NCI-H460 (cell line): ENCODE measurements around the gene CLBA1. TPM values are rescaled to one million over a fixed set of nuclear protein-coding genes. Genes with fewer than 3 reads are reported as not detected.
"Not testable (repeated sequence)": the region's sequence is repeated elsewhere in the genome, so short reads cannot be mapped to it uniquely, and the experiment has no call there.

Source experiments
- DNase-seq: peaks from one replicate; pipeline ENCODE4 v3.0.0-alpha.2; 2016; ENCODE audit warnings: low read depth; ENCODE audit errors: extremely low read depth
- polyA plus RNA-seq: library from polyadenylated mRNA; depleted of rRNA; stranded (reverse); fragments of >200 nt; gene quantifications from 2 replicates; pipeline ENCODE4 v1.2.3, GENCODE V29; 2014; cell fraction: nucleus; rRNA removed
- total RNA-seq: library from RNA; depleted of rRNA; stranded (reverse); fragments of >200 nt; shearing (Covaris generic); gene quantifications from 2 replicates; pipeline ENCODE4 v1.2.3, GENCODE V29; 2014; rRNA removed

Gene CLBA1
- total RNA-seq, result 9.1 and 11.8 TPM in 2 replicates
- polyA plus RNA-seq, result 19.8 and 21.9 TPM in 2 replicates

DNA sequence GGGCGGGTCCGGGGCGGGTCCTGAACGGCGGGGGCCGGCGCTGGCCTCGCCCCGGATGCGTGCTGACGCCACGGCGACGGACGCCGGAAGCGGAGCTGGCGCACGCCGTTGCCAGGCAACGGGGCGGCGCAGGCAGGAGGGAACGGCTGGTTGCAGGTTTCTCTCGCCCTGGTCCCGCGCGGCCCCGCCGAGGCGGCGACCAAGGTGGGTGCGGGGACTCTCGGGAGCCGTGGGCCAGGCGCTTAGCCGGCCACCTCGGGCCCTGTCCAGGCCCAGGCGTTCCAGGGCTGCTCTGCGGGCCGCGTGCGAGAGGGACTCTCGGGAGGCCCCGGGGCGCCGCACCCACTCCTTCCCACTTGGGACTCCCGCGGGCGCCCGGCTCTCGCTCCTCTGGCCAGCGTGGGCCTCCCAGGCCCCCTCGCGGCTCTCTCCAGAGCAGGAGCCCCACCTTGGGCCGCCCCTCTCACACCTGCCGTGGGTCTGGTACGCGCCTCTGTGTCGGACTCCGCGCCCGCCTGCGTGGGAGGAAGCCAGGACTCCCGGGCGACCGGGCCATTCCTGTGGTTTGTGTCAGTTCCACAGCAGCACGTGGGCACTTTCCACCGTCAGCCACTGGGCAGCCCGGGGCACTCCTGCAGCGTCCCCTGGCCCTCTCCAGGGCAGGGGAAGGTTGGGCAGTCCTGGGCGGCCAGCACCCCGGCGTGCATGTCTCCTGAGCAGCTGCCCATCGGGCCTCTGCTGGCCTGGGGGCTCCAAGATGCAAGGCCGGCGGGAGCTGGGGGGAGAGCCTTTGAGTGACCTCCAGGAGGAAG is at the start of gene CLBA1:
Gene CLBA1 (plus strand): TSS at position 114 of the 812 bp plus-strand sequence. CDS start 644 bp downstream, at position 758.
- DNase-seq, result peak; percentile 89

GRCh38 chr14:104935955-104936354 is 49.6 kb upstream of the CLBA1 start:
- no peak for DNase-seq

GRCh38 chr14:104936361-104937155 is 49.0 kb upstream of the CLBA1 start:
- no peak for DNase-seq

GRCh38 chr14:104937161-104937560 is 48.4 kb upstream of the CLBA1 start:
- no peak for DNase-seq

DNA sequence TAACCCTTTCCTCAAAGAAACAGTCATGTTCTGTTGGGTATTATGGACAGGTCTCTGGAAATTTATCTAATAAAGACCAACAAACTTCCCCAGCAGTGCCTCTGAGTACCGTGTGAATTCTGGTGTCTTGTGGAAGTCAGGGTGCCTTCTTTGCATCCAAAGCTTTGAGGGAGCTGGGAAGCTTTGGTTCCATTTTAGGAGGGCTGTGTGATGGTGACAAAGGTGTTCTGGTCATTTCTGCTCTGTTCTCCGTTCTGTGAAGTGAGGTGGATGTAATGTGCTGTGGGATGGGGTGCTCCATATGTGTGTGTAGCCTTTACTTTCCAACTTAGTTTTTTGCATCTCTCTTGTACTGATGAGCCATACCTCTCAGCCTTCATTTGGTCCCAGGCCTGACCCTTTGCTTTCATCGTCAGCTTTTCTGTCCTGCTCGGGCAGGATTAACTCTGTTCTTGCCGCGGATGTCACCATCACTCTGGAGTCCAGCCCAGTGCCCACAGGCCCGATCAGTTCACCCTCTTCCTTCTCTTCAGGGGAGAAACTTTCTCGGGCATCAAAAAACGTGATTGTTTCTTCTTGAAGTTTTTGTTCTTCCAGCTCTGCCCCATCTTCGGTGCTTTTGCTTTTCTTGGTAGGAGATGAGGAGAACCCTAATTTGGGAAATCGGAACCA is 47.8 kb upstream of the CLBA1 start:
- DNase-seq, result no peak

DNA sequence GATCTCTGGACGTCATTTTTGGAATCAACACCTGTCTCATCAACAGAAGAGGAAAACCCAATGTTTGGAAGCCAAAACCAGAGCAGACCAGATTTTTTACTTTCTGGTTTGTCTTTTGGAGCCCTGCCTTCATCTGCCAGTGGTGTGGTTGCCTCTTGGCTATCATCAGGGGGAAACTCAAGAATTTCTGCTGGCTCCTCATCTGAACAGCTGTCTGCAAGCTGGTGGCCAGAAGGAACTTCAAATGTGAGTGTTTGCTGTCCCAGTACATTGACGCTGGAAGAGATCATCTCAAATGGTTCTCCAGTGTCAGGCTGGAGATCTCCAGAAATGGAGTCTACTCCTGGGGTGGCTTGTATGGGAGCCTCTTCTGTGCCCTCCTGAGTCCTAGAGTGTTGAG is 47.2 kb upstream of the CLBA1 start:
- DNase-seq, result no peak

DNA sequence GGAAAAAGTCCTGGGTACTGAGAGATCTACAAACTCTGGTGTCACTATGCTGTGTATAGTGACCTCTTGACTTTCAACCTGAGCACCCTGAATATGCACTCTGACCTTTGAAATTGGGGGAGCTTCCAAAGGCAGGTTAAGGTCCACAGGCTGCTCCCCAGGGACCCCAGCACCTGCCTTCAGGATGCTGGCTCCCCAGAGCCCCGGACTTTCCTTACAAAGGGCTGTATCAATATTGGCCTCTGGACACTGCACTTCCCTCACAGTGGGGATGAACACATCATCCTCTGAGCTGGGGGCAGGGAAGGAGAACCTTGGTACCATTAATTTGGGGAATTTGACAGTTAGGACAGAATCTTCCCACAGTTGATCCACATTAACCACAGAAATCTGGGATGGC is 46.6 kb upstream of the CLBA1 start:
- DNase-seq, result no peak

GRCh38 chr14:104939666-104940410 is 45.8 kb upstream of the CLBA1 start:
- no peak for DNase-seq

- DNase-seq, result no peak
Observed at GRCh38 chr14:104940526-104941150, 45.0 kb upstream of the CLBA1 start.

DNA sequence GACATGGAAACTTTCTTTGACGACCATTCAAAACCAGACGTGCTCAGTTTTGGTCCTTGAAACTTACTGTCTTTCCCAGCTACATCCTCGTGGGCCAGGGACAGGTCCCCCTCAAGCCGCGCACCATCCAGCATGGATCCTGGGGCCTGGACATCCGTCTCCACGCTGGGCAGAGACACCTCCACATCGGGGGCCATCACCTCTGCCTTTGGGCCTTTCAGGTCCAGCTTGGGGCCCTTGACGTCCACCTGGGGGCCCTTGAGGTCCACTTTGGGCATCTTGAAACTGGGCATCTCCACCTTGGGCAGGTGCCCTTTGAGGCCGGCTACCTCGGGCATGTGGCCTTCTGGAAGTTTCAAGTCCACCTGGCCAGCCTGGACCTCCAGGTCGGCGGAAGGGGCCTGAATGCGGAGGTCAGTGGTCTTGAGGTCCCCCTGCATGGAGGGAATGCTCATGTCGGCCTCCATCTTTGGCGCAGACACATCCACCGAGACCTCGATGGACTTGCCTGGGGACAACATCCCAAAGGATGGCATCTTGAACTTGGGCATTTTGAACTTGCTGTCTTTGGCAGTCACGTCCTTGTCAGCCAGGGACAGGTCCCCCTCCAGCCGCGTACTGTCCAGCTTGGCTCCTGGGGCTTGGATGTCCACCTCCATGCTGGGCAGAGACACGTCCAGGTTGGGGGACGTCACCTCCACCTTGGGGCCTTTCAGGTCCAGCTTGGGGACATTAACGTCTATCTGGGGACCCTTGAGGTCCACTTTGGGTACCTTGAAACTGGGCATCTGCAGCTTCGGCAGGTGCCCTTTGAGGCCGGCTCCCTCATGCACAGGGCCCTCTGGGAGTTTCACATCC is 43.9 kb upstream of the CLBA1 start:
- no peak for DNase-seq

DNA sequence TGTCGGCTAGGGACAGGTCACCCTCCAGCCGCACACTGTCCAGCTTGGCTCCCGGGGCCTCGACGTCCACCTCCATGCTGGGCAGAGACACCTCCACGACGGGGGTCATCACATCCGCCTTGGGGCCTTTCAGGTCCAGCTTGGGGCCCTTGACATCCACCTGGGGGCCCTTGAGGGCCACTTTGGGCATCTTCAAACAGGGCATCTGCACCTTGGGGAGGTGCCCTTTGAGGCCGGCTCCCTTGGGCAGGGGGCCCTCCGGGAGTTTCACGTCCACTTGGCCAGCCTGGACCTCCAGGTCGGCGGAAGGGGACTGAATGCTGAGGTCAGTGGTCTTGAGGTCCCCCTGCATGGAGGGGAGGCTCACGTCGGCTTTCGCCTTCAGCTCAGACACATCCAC is 43.0 kb upstream of the CLBA1 start:
- no peak for DNase-seq

DNA sequence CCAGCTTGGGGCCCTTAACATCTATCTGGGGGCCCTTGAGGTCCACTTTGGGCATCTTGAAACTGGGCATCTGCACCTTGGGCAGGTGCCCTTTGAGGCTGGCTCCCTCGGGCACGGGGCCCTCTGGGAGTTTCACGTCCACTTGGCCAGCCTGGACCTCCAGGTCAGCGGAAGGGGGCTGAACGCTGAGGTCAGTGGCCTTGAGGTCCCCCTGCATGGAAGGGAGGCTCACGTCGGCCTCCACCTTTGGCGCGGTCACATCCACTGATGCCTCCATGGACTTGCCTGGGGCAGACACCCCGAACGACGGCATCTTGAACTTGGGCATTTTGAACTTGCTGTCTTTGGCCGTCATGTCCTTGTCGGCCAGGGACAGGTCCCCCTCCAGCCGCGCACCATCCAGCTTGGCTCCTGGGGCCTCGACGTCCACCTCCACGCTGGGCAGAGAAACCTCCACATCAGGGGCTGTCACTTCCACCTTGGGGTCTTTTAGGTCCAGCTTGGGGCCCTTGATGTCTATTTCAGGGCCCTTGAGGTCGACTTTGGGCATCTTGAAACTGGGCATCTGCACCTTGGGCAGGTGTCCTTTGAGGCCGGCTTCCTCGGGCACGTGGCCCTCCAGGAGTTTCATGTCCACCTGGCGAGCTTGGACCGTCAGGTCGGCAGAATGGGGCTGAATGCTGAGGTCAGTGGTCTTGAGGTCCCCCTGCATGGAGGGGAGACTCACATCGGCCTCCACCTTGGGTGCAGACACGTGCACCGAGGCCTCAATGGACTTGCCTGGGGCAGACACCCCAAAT is 42.2 kb upstream of the CLBA1 start:
- DNase-seq, result not testable (repeated sequence)

DNA sequence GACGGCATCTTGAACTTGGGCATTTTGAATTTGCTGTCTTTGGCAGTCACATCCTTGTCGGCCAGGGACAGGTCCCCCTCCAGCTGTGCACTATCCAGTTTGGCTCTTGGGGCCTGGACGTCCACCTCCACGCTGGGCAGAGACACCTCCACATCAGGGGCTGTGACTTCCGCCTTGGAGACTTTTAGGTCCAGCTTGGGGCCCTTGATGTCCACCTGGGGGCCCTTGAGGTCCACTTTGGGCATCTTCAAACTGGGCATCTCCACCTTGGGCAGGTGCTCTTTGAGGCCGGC is 41.6 kb upstream of the CLBA1 start:
- DNase-seq, result not testable (repeated sequence)

DNA sequence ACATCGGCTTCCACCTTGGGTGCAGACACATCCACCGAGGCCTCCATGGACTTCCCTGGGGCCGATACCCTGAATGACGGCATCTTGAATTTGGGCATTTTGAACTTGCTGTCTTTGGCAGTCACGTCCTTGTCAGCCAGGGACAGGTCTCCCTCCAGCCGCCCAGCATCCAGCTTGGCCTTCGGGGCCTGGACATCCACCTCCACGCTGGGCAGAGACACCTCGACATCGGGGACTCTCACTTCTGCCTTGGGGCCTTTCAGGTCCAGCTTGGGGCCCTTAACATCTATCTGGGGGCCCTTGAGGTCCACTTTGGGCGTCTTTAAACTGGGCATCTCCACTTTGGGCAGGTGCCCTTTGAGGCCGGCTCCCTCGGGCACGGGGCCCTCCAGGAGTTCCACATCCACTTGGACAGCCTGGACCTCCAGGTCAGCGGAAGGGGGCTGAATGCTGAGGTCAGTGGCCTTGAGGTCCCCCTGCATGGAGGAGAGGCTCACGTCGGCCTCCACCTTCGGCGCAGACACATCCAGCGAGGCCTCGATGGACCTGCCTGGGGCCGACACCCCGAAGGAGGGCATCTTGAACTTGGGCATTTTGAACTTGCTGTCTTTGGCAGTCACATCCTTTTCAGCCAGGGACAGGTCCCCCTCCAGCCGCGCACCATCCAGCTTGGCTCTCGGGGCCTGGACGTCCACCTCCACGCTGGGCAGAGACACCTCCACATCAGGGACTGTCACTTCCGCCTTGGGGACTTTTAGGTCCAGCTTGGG is 41.0 kb upstream of the CLBA1 start:
- DNase-seq, result not testable (repeated sequence)

DNA sequence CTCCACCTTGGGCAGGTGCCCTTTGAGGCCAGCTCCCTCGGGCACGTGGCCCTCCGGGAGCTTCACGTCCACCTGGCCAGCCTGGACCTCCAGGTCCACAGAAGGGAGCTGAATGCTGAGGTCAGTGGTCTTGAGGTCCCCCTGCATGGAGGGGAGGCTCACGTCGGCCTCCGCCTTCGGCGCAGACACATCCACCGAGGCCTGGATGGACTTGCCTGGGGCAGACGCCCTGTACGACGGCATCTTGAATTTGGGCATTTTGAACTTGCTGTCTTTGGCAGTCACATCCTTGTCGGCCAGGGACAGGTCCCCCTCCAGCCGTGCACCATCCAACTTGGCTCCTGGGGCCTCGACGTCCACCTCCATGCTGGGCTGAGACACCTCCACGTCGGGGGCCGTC is 40.3 kb upstream of the CLBA1 start:
- DNase-seq, result not testable (repeated sequence)

DNA sequence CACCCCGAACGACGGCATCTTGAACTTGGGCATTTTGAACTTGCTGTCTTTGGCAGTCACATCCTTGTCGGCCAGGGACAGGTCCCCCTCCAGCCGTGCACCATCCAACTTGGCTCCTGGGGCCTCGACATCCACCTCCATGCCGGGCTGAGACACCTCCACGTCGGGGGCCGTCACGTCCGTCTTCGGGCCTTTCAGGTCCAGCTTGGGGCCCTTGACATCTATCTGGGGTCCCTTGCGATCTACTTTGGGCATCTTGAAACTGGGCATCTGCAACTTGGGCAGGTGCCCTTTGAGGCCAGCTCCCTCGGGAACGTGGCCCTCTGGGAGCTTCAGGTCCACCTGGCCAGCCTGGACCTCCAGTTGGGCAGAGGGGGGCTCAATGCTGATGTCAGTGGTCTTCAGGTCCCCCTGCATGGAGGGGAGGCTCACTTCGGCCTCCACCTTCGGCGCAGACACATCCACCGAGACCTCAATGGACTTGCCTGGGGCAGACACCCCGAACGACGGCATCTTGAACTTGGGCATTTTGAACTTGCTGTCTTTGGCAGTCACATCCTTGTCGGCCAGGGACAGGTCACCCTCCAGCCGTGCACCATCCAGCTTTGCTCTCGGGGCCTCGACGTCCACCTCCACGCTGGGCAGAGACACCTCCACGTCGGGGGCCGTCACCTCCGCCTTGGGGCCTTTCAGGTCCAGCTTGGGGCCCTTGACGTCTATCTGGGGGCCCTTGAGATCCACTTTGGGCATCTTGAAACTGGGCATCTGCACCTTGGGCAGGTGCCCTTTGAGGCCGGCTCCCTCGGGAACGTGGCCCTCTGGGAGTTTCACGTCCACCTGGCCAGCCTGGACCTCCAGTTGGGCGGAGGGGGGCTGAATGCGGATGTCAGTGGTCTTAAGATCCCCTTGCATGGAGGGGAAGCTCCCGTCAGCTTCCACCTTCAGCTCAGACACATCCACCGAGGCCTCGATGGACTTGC is 39.3 kb upstream of the CLBA1 start:
- DNase-seq, result not testable (repeated sequence)
